Ecto neural progenitor cell (in vitro differentiated cells): ENCODE data around the gene ZC3HAV1.
A peak's percentile ranks its signal among the peaks of the same experiment; 100 is the strongest.
"Not testable (repeated sequence)": the region's sequence is repeated elsewhere in the genome, so short reads cannot be mapped to it uniquely, and the experiment has no call there.

Experiments
- DNase-seq: peaks from one replicate; pipeline ENCODE4 v3.0.0-alpha.2; 2018; ENCODE audit warnings: low spot score

ZC3HAV1 gene

GRCh38 chr7:139086454-139086853, 23.1 kb downstream of the ZC3HAV1 start:
- no peak for DNase-seq

GRCh38 chr7:139084709-139085108, 24.8 kb downstream of the ZC3HAV1 start:
- DNase-seq: no peak

- DNase-seq: no peak
Observed at GRCh38 chr7:139081584-139081983, 27.9 kb downstream of the ZC3HAV1 start.

DNA sequence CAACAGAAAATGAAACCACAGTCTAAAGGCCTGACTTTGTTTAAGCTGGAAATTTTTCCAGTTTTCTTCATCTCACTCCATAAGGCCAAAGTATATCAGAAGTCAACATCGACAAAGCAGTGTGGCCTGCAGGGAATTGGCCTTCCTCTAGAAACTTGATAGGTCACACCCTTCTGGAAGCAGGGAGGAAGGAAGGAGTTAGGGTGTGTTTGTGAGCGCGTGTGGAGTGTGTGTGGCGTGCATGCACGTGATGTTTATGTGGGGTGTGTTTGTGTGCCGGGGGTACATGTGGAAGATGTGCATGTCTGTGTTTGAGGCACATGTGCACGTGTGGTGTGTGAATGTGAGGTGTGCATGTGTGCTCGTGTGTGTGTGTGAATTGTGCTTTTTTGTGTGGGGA, 28.6 kb downstream of the ZC3HAV1 start:
- no peak for DNase-seq

GRCh38 chr7:139079861-139080260, 29.7 kb downstream of the ZC3HAV1 start:
- DNase-seq: no peak

- no peak for DNase-seq
Observed at GRCh38 chr7:139078911-139079310, 30.6 kb downstream of the ZC3HAV1 start.

DNA sequence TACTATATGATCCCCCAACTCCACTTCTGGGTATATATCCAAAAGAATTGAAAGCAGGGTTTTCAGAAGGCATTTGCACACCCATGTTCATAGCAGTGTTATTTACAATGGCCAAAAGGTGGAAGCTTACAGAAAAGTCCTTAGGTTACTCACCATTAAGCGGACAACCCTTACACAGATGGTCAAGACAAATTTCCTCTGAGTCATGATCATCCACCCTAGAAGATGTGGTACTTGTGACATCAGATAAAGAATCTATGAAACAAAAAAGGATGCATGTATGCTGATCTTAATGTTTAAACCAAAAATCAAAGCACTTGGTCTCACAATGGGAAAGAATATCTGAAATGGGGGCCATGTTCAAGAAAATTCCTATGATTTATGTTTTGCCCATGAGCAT, 31.1 kb downstream of the ZC3HAV1 start:
- no peak for DNase-seq

GRCh38 chr7:139077706-139078105, 31.8 kb downstream of the ZC3HAV1 start:
- DNase-seq: not testable (repeated sequence)

DNA sequence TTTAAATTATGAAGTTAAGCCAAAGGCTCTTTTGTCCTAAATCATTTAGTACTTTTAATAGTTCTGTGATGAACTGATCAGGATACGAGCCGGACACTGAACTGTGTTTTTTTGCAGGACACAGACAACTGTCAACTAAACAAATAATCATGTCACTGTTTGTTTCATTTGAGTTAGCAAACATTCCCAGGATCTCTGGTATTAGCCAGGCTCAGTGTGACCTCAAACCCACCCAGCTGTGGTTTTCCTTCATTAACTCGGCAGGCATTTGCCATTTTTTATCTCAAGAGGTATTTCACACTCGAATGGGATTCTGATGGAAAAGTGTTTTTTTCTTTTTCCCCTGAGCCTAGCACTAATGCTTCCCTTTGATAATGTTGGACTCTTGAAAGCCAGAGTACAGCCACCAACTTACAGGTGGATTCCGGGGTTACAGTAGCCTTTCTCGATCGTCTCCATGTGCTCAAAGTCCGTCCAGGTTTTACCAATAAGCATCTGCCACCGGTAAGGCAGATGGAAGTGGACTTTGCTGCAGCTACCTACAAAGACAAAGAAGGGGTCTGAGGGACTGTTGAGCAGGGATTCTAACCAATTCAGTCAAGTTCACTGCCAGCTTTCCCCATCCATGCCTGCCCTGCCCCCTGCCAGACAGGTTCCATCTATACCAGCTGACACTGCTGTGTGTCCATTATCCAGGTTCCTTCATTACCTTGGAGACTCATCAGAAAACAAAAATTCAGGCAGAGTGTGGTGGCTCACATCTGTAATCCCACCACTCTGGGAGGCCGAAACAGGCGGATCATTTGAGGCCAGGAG, 33.4 kb downstream of the ZC3HAV1 start:
- DNase-seq: no peak

DNA sequence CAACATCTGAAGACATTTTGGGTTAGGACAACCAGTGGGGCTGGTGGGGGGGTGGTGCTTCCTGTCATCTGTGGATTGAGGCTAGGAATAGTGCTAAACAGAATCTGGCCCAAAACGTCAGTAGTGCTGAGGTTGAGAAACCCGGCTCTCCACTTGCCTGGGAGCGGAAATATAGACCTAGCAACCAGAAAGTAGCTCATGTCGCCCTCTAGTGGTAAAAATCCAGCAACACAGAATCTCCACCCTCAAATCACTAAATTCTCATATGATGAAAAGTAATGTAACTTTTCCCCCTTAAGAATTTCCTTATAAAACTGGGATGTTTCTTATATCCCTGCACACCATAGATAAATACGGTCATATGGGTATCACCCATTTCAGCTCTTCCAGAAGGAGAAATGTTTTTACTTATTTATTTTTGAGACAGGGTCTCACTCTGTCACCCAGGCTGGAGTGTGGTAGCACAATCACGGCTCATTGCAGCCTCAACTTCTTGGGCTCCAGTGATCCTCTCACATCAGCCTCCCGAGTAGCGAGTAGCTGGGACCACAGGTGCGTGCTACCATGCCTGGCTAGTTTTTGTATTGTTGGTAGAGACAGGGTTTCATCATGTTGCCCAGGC, 34.4 kb downstream of the ZC3HAV1 start:
- peak; percentile 70 for DNase-seq

- no peak for DNase-seq
Observed at GRCh38 chr7:139072796-139073195, 36.7 kb downstream of the ZC3HAV1 start.

GRCh38 chr7:139071680-139072079, 37.8 kb downstream of the ZC3HAV1 start:
- DNase-seq: no peak

GRCh38 chr7:139068544-139069399, 40.7 kb downstream of the ZC3HAV1 start:
- DNase-seq: no peak

DNA sequence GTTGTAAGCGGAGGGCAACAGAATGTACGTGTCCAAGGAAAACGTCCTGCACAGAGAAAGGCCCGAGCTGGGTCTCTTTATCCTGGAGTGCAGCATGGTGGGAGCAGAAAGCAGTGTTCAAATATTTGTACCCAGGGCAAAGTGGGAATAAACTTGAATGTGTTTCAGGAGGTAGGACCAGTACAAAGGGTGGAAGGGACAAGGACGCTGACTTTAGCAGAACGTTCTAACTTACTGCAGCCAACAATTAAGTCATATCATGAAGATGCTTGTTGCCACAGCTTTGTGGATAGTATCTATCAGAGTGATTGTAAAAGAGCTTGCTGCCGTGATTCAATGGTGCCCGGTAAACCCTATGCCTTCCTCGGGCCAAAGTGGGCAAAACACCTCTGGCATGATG, 43.2 kb downstream of the ZC3HAV1 start:
- DNase-seq: no peak

DNA sequence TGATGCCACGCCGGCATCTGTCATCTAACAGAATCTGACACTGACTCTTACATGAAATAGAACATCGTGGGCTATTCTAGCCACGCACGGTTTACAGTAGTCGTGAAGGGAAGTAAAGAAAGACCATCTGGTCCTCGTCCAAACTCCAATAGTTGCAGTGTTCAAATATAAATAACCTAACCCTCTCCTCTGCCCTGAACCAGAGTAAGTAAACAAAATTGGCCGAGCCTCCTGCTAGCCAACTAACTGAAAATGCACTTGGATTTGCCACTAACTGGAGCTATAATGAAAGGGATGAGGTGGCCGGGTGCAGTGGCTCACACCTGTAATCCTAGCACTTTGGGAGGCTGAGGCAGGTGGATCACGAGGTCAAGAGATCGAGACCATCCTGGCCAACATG, 44.2 kb downstream of the ZC3HAV1 start:
- no peak for DNase-seq

DNA sequence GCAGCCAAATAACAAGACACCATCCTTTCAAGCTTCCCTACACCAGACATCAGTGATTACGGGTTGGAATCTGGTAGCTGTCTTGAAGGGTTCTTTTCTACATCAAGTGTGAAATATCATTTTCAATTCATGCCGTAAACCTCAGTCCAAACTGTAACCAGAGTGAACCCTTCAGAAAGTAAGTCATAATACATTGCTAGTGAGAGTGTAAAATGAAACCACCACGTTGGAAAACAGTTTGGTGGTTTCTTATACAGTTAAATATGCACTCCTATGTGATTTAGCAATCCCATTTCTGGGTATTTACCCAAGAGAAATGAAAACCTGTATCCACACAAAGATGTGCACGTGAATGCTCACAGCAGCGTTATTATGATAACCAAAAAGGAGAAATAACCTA, 48.1 kb downstream of the ZC3HAV1 start:
- no peak for DNase-seq

DNA sequence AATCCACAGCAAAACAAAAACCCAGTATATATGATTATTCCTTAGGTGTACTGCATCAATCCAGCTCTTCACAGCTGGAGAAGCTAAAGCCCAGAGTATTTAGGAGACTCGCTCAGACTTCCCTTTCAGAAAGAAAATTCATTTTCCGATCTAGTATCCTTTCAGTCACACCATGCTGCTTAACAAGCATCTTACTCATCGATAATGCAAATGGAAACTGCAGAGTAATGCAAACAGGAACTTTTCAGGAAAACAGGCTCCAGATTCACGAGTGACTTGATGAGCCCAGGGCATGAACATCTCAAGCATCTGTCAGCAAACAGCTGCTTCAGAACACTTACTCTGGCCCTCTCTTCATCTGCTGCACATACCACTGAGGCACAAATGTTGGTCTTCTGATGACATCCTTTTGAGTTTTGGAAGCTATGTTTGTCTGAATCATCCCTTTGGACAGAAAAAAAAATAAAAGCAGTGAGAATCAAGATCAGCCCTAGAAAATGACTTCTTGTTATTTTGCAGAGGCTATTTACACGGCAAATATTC, 48.8 kb downstream of the ZC3HAV1 start:
- no peak for DNase-seq

GRCh38 chr7:139059905-139060304, 49.6 kb downstream of the ZC3HAV1 start:
- DNase-seq: no peak

- no peak for DNase-seq
Observed at GRCh38 chr7:139058943-139059342, 50.6 kb downstream of the ZC3HAV1 start.

- DNase-seq: no peak
Observed at GRCh38 chr7:139055674-139056073, 53.8 kb downstream of the ZC3HAV1 start.

- DNase-seq: not testable (repeated sequence)
Observed at GRCh38 chr7:139054656-139055055, 54.9 kb downstream of the ZC3HAV1 start.

DNA sequence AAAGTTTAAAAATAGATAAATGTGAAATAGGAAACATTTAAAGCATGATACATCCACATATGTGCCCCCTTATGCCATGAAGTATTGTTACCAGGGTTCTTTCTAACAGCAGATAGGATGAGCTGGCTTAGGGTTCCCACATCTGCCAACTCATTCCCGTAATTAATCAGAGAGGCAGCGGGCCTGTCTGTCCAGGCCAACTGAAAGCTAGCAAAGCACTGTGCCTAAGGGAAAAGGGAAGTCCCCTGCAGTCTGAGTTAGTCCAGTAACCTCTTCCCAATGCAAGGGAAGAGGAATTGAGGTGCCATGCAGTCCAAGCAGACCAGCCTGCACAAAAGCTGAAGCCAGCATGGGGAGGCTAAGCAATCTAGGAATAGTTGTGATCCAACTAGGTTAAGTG, 55.4 kb downstream of the ZC3HAV1 start:
- no peak for DNase-seq

DNA sequence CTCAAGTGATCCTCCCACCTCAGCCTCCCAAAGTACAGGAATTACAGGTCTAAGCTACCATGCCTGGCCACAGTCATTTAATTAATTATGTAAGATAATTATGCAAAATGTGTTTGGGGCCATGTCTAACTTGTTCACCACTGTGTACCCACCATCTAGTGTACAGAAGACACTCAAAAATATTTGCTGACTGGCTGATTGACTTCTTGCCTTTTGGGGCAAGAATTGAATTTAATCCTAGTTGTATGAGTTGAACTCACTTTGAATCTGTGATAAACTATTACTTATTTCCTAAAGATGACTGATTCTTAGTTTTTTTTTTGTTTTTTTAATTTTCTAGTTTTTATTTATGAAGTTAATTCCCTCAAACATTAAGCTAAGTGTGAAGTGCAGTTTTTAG, 57.9 kb downstream of the ZC3HAV1 start:
- no peak for DNase-seq
